PC-9 (cell line): ENCODE measurements around the gene ZNF148.

Experiments
- EZH2 ChIP-seq: fragments of 200-600 bp; sonication (generic); IDR thresholded peaks from 2 replicates; pipeline ENCODE4 v1.8.0; 2017; ENCODE audit warnings: antibody characterized with exemption, low read depth
- TF ChIP-seq, protein P1 (sequence below): fragments of 200-600 bp; sonication (generic); conservative IDR thresholded peaks from 2 replicates; pipeline ENCODE4 v1.6.1; 2017; ENCODE audit warnings: mixed run types, antibody characterized with exemption, mild to moderate bottlenecking, moderate library complexity

DNA sequence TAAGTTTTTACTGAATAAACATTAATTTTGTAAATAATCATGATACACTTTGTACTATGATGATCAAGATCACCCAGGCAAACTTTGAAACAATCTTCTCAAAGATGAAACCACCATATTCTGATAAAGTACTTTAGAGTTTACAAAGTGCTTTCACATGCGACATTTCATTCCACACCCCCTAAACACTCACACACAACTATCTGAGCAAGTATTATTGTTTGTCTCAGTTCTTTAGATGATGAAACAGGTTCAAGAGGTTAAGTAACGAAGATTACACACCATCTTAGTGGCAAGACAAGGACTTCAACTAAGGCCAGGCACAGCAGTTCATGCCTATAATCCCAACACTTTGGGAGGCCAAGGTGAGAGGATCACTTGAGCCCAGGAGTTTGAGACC, 37.6 kb downstream of the ZNF148 start:
- TF ChIP-seq, protein P1, sequence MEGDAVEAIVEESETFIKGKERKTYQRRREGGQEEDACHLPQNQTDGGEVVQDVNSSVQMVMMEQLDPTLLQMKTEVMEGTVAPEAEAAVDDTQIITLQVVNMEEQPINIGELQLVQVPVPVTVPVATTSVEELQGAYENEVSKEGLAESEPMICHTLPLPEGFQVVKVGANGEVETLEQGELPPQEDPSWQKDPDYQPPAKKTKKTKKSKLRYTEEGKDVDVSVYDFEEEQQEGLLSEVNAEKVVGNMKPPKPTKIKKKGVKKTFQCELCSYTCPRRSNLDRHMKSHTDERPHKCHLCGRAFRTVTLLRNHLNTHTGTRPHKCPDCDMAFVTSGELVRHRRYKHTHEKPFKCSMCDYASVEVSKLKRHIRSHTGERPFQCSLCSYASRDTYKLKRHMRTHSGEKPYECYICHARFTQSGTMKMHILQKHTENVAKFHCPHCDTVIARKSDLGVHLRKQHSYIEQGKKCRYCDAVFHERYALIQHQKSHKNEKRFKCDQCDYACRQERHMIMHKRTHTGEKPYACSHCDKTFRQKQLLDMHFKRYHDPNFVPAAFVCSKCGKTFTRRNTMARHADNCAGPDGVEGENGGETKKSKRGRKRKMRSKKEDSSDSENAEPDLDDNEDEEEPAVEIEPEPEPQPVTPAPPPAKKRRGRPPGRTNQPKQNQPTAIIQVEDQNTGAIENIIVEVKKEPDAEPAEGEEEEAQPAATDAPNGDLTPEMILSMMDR = no peak
- TF ChIP-seq EZH2 = no peak
